Thyroid gland (tissue), 4 donors: ENCODE measurements around the gene SEC31A.

Experiments used
- POLR2A ChIP-seq, 2 donors: fragments of 450-650 bp; IDR thresholded peaks; one replicate each; pipeline ENCODE4 v1.6.1; 2017; ENCODE audit warnings: antibody characterized with exemption in 2 of 2, mild to moderate bottlenecking in 2 of 2, moderate library complexity in 1 of 2
- TF ChIP-seq, protein P1 (sequence below), 6 experiments: fragments of 200-600 bp in 3 of 6; fragments of 450-650 bp in 3 of 6; sonication (generic) in 3 of 6; IDR thresholded peaks; one replicate each; pipeline ENCODE4 v1.5.1; 2016 to 2019; ENCODE audit warnings: antibody characterized with exemption in 6 of 6, mild to moderate bottlenecking in 2 of 6, inconsistent platforms in 1 of 6, moderate library complexity in 1 of 6

DNA sequence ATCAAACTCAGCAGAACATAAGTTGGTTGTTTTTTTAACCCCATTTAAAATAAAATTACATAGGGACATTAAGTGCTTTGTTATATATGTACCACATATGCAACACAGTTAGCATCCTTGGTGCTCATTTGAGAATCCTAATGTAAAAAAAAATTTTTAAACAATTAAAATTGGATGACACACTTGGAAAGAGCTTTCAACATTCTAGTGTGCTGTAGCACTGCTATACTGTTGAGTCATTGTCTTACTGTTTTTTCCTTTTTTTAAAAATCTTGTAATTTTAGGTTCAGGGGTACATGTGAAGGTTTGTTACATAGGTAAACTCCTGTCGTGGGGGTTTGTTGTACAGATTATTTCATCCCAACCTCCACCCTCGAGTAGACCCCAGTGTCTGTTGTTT lies 22.4 kb upstream of the SEC31A start:
- TF ChIP-seq, protein P1, sequence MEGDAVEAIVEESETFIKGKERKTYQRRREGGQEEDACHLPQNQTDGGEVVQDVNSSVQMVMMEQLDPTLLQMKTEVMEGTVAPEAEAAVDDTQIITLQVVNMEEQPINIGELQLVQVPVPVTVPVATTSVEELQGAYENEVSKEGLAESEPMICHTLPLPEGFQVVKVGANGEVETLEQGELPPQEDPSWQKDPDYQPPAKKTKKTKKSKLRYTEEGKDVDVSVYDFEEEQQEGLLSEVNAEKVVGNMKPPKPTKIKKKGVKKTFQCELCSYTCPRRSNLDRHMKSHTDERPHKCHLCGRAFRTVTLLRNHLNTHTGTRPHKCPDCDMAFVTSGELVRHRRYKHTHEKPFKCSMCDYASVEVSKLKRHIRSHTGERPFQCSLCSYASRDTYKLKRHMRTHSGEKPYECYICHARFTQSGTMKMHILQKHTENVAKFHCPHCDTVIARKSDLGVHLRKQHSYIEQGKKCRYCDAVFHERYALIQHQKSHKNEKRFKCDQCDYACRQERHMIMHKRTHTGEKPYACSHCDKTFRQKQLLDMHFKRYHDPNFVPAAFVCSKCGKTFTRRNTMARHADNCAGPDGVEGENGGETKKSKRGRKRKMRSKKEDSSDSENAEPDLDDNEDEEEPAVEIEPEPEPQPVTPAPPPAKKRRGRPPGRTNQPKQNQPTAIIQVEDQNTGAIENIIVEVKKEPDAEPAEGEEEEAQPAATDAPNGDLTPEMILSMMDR (IDR thresholded peaks at IDR 0.05), result no peak
- TF ChIP-seq POLR2A (IDR thresholded peaks at IDR 0.05), result no peak
